K562 (cell line): Measurements from ENCODE around the gene SLC35A2. TPM values are rescaled to one million over a fixed set of nuclear protein-coding genes. Genes with fewer than 3 reads are reported as not detected.

Experiments used
- AFF4 ChIP-seq: sonication (generic); formaldehyde crosslinking; IDR thresholded peaks from 2 replicates; pipeline ENCODE4 v1.8.0; 2023; ENCODE audit warnings: mild to moderate bottlenecking, missing genetic modification reagents
- ARID4B ChIP-seq: sonication (generic); formaldehyde crosslinking; IDR thresholded peaks from 2 replicates; pipeline ENCODE4 v1.8.0; 2022; ENCODE audit warnings: mild to moderate bottlenecking, missing genetic modification reagents
- ETV5 ChIP-seq: sonication (generic); formaldehyde crosslinking; IDR thresholded peaks from 2 replicates; pipeline ENCODE4 v1.4.0; 2020; ENCODE audit warnings: low read depth, mild to moderate bottlenecking, missing genetic modification reagents
- FUS ChIP-seq: fragments of 200-400 bp; formaldehyde crosslinking; optimal IDR thresholded peaks from 2 replicates; pipeline ENCODE3; 2017; ENCODE audit warnings: low read depth, low read length
- HDAC3 ChIP-seq: fragments of 450-650 bp; IDR thresholded peaks from 2 replicates; pipeline ENCODE4 v1.6.1; 2018; ENCODE audit warnings: borderline replicate concordance, mild to moderate bottlenecking, moderate library complexity; ENCODE audit not compliant: partially characterized antibody
- HNRNPUL1 ChIP-seq: fragments of 200-400 bp; formaldehyde crosslinking; IDR thresholded peaks from 2 replicates; pipeline ENCODE4 v1.6.1; 2017; ENCODE audit warnings: low read length
- JUND ChIP-seq, 2 experiments: IDR thresholded peaks; 2 replicates in 1 of 2; 3 replicates in 1 of 2; pipeline ENCODE4 v1.6.1; 2011; ENCODE audit warnings: borderline replicate concordance in 2 of 2, low read depth in 2 of 2, low read length in 2 of 2, improper control_type of control experiment in 1 of 2, missing biosample characterization in 1 of 2, missing genetic modification characterization in 1 of 2, missing genetic modification reagents in 1 of 2
- KLF16 ChIP-seq: IDR thresholded peaks from 2 replicates; pipeline ENCODE4 v1.6.1; 2016; ENCODE audit warnings: antibody characterized with exemption
- POLR2G ChIP-seq: fragments of 200-400 bp; formaldehyde crosslinking; IDR thresholded peaks from 2 replicates; pipeline ENCODE4 v1.6.1; 2017; ENCODE audit warnings: low read depth, mild to moderate bottlenecking, antibody characterized with exemption, low read length, moderate library complexity
- SMAD4 ChIP-seq: fragments of 250-450 bp; sonication (Bioruptor Pico); conservative IDR thresholded peaks from 2 replicates; pipeline ENCODE4 v1.8.0; 2021; ENCODE audit warnings: inconsistent platforms, mild to moderate bottlenecking, moderate library complexity
- TAL1 ChIP-seq: fragments of 450-650 bp; IDR thresholded peaks from 2 replicates; pipeline ENCODE4 v1.6.1; 2016; ENCODE audit warnings: mild to moderate bottlenecking
- ZBTB11 ChIP-seq, 3 experiments: fragments of 200-800 bp in 1 of 3; fragments of 250-450 bp in 1 of 3; fragments of 450-650 bp in 1 of 3; sonication (Bioruptor Pico) in 1 of 3; sonication (Bioruptor generic) in 1 of 3; formaldehyde crosslinking in 1 of 3; IDR thresholded peaks; 2 replicates each; pipeline versions ENCODE4 v1.6.1 to v1.8.0; 2016 to 2022; ENCODE audit warnings: mild to moderate bottlenecking in 2 of 3, missing genetic modification characterization in 2 of 3, missing compliant biosample characterization in 1 of 3, moderate library complexity in 1 of 3
- ZNF175 ChIP-seq: fragments of 200-800 bp; sonication (Bioruptor generic); IDR thresholded peaks from 2 replicates; pipeline ENCODE4 v1.6.1; 2016; ENCODE audit warnings: low read depth, mild to moderate bottlenecking, missing genetic modification characterization, missing compliant biosample characterization
- polyA plus RNA-seq, 8 experiments: library from polyadenylated mRNA; depleted of rRNA in 4 of 8; stranded (reverse) in 5 of 8; unstranded in 3 of 8; fragments of >200 nt; fragmentation: Nextera tagmentation in 2 of 8; fragmentation: Illumina TruSeq in 1 of 8; extraction: Ambion mirVana in 2 of 8; extraction: Trizol in 1 of 8; gene quantifications; 2 replicates each; pipeline versions ENCODE4 v1.2.1 to v1.2.3, GENCODE V29; 2011 to 2014; ENCODE audit warnings: inconsistent platforms in 1 of 8, missing spikeins in 1 of 8
- total RNA-seq, 7 experiments: library from RNA; depleted of rRNA in 6 of 7; stranded (reverse); fragments of >200 nt in 6 of 7; fragmentation: Illumina TruSeq in 2 of 7; extraction: Trizol in 2 of 7; gene quantifications; 2 replicates each; pipeline versions ENCODE4 v1.2.1 to v1.2.3, GENCODE V29; 2011 to 2021; ENCODE audit warnings: low replicate concordance in 1 of 7

Gene SLC35A2
- total and polyA plus RNA-seq, 9 of the 15 experiments (the other 6 are each of a cell fraction or from before 2014, with no cell fraction given): 3.3 to 38.9 (median 20.0) TPM

GRCh38 chrX:48937054-48937907, 25.8 kb upstream of the SLC35A2 start (continued):
- TF ChIP-seq POLR2G: no peak
- no peak for TF ChIP-seq FUS
- no peak for TF ChIP-seq HNRNPUL1
- TF ChIP-seq AFF4: peak; percentile 46
- peak; percentile 98 for TF ChIP-seq ETV5
- TF ChIP-seq TAL1: peak; percentile 18; the same call in 1 of the 2 replicates
- TF ChIP-seq SMAD4 (CRISPR knock-in tag): peak; percentile 91
- TF ChIP-seq JUND (IDR thresholded peaks at IDR 0.05; ENCODE audit: borderline replicate concordance, low read depth, low read length): 0 out of 2 replicates have a peak, but pooled peaks have one; percentile 38
- TF ChIP-seq JUND (tag; IDR thresholded peaks at IDR 0.05; ENCODE audit: borderline replicate concordance, low read depth, low read length): peak; percentile 56; the same call in 1 of the 3 replicates
- TF ChIP-seq HDAC3: peak; percentile 76
- peak; percentile 65; the same call in 1 of the 2 replicates for TF ChIP-seq ZNF175 (CRISPR knock-in tag)
- TF ChIP-seq ZBTB11 (CRISPR knock-in tag; IDR thresholded peaks at IDR 0.05): peak in 1 of 3 experiments; percentile 59; a peak in 1 of 6 replicates
- TF ChIP-seq KLF16: peak; percentile 72; the same call in 1 of the 2 replicates
- TF ChIP-seq ARID4B (CRISPR knock-in tag): no peak
